ENCODE data around the gene RABGAP1L. TPM values are rescaled to one million over a fixed set of nuclear protein-coding genes. Genes with fewer than 3 reads are reported as not detected.

RABGAP1L gene
- total RNA-seq, 1 donor from 2014 or later, result 80.6 TPM

DNA sequence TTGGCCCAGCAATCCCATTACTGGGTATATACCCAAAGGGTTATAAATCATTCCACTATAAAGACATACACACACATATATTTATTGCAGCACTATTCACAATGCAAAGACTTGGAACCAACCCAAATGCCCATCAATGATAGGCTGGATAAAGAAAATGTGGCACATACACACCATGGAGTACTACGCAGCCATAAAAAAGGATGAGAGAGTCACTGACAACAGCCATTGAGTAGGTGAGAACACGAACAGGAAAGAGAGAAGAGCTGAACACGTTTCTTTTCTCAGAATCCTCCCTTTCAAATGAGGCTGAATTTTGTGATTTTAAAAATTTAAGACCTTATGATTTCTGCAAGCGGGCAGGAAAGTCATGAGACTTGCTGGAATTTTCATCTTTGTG is 10.1 kb upstream of the RABGAP1L start:
- TF ChIP-seq, protein P1, sequence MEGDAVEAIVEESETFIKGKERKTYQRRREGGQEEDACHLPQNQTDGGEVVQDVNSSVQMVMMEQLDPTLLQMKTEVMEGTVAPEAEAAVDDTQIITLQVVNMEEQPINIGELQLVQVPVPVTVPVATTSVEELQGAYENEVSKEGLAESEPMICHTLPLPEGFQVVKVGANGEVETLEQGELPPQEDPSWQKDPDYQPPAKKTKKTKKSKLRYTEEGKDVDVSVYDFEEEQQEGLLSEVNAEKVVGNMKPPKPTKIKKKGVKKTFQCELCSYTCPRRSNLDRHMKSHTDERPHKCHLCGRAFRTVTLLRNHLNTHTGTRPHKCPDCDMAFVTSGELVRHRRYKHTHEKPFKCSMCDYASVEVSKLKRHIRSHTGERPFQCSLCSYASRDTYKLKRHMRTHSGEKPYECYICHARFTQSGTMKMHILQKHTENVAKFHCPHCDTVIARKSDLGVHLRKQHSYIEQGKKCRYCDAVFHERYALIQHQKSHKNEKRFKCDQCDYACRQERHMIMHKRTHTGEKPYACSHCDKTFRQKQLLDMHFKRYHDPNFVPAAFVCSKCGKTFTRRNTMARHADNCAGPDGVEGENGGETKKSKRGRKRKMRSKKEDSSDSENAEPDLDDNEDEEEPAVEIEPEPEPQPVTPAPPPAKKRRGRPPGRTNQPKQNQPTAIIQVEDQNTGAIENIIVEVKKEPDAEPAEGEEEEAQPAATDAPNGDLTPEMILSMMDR (IDR thresholded peaks at IDR 0.05), result no peak
- no peaks in the 10 kb centered on the region for H3K4me1 ChIP-seq
- DNase-seq (no peak), ATAC-seq (no peak)
- H3K9me3 ChIP-seq, result no peaks in the 10 kb centered on the region
- no peaks in the 10 kb centered on the region for H3K36me3 ChIP-seq
- H3K4me3 ChIP-seq, result no peak overlapping the region
- intact Hi-C loops (cut with DNase I), result no loop called here
- H3K27ac ChIP-seq, result no peak overlapping the region
- no peaks in the 10 kb centered on the region for H3K27me3 ChIP-seq

DNA sequence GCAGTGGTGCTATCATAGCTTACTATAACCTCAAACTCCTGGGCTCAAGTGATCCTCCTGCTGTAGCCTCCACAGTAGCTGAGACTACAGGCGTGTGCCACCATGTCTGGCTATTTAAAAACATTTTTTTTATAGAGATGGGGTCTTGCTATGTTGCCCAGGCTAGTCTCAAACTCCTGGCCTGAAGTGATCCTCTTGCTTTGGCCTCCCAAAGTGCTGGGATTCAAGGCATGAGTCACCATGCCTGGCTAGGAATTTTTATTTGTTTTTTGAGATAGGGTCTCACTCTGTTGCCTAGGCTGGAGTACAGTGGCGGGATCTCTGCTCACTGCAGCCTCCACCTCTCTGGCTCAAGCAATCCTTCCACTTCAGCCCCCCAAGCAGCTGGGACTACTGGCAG is 8.8 kb upstream of the RABGAP1L start:
- ATAC-seq, result no peak
- Histone ChIP-seq H3K27me3 (no peaks in the 10 kb centered on the region), H3K27ac (no peak overlapping the region), H3K9me3 (no peaks in the 10 kb centered on the region), H3K4me1 (no peaks in the 10 kb centered on the region), H3K4me3 (no peak overlapping the region), H3K36me3 (no peaks in the 10 kb centered on the region)
- TF ChIP-seq, protein P1 (IDR thresholded peaks at IDR 0.05), result no peak
- no peak for DNase-seq
- intact Hi-C loops (cut with DNase I), result no loop called here

DNA sequence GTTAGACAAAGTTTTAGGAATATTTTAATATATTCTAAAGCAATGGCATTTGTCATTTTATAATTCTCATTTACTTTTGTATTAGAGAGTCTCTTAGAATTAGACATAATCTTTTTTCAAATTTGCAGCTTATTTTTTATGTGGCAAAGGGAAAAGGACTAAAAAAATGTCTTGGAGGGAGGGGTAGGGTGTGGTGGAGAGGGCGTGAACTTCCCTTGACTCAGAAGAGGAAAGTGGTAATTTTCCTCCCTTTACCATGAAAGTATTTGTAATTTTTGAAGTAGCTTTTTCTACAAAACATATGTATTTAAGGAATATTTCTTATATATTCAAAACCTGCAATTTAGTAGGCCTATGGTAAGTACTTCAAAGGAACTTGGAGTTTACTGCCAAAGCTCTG is 6.9 kb upstream of the RABGAP1L start:
- H3K36me3 ChIP-seq, result no peaks in the 10 kb centered on the region
- intact Hi-C loops (cut with DNase I), result no loop called here
- no peak overlapping the region for H3K27ac ChIP-seq
- H3K4me3 ChIP-seq, result no peak overlapping the region
- TF ChIP-seq, protein P1 (IDR thresholded peaks at IDR 0.05), result no peak
- H3K9me3 ChIP-seq, result no peaks in the 10 kb centered on the region
- no peak for DNase-seq
- no peaks in the 10 kb centered on the region for H3K4me1 ChIP-seq
- H3K27me3 ChIP-seq, result no peaks in the 10 kb centered on the region
- ATAC-seq, result no peak

DNA sequence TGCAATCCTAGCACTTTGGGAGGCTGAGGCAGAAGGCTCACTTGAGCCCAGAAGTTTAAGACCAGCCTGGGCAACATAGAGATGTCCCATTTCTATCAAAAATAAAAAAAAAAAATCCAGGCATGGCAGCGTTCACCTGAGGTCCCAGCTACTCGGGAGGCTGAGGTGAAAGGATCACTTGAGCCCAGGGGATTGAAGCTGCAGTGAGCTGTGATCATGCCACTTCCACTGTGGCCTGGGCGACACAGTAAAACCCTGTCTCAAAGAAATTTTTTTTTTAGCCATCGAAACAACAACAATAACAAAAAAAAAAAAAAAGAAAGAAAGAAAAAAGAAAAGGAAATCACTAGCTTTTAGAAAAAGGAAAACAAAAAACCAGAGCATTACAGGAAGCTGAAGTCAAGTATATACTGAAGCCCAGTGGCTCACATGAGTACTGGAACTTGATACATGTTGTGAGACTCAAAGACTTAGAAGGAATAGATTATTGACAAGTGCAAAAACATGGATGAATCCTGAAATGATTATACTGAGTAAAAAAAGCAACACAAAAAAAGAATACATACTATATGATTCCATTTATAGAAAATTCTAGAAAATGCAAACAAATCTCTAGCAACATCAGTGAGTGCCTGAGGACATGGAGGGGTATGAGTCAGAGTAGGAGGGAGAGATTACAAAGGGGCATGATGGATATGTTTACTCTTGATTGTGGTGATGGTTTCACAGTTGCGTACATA is 6.1 kb upstream of the RABGAP1L start:
- no peak for ATAC-seq
- Histone ChIP-seq H3K27ac (no peak overlapping the region), H3K27me3 (no peaks in the 10 kb centered on the region), H3K36me3 (no peaks in the 10 kb centered on the region), H3K9me3 (no peaks in the 10 kb centered on the region), H3K4me3 (no peak overlapping the region), H3K4me1 (peaks cover 2% of the 10 kb centered on the region)
- DNase-seq, result no peak
- TF ChIP-seq, protein P1 (IDR thresholded peaks at IDR 0.05), result no peak
- intact Hi-C loops (cut with DNase I), result no loop called here

DNA sequence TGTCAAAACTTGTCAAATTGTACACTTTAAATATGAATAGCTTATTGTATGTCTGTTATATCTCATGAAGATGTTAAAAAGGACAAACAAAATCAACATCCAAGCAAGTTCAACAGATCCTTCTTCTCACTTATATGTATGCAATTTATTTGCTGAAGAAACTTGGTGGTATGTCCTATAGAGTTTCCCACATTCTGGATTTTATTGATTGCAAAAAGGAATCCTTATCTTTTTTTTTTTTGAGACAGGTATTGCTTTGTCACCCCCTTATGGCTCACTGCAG is 5.6 kb upstream of the RABGAP1L start:
- ATAC-seq (no peak), DNase-seq (no peak)
- Histone ChIP-seq H3K4me1 (peaks cover 6% of the 10 kb centered on the region), H3K4me3 (no peak overlapping the region), H3K27me3 (no peaks in the 10 kb centered on the region), H3K9me3 (no peaks in the 10 kb centered on the region), H3K36me3 (no peaks in the 10 kb centered on the region), H3K27ac (no peak overlapping the region)
- intact Hi-C loops (cut with DNase I), result no loop called here
- TF ChIP-seq, protein P1 (IDR thresholded peaks at IDR 0.05), result no peak

DNA sequence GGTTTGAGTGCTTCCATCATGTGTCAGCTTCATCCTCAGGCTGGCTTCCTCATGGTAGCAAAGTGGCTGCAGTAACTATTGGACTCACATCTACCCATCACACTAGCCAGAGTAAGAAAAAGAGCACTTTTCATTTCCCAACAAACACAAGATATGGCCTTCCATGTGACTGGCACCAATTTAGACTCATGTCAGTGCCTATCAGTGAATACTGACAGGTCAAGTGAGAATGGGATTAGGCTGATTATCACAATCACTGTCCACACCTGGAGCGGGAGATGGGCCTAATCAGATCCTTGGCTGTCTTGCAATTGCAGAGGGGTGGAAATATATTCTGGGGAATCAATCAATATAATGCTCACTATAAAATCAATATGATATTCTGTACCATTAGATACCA is 2.9 kb upstream of the RABGAP1L start:
- Histone ChIP-seq H3K9me3 (no peaks in the 10 kb centered on the region), H3K4me3 (no peak overlapping the region), H3K36me3 (no peaks in the 10 kb centered on the region), H3K27ac (no peak overlapping the region), H3K27me3 (no peaks in the 10 kb centered on the region), H3K4me1 (peaks cover 13% of the 10 kb centered on the region)
- intact Hi-C loops (cut with DNase I), result no loop called here
- ATAC-seq (no peak), DNase-seq (no peak)
- TF ChIP-seq, protein P1 (IDR thresholded peaks at IDR 0.05), result no peak
